Karpas-422 (cell line): ENCODE measurements around the gene NAA20. TPM values are rescaled to one million over a fixed set of nuclear protein-coding genes. Genes with fewer than 3 reads are reported as not detected.

Experiments used
- DNase-seq: peaks from one replicate; pipeline ENCODE4 v3.0.0-alpha.2; 2015
- H2AFZ ChIP-seq: fragments of 200-600 bp; sonication (generic); 2 replicates; pipeline ENCODE4 v1.6.1; 2014; ENCODE audit warnings: antibody characterized with exemption, low read length, mixed read lengths
- H3K27ac ChIP-seq: fragments of 200-600 bp; sonication (generic); 2 replicates; pipeline ENCODE4 v1.5.1; 2014; ENCODE audit warnings: mild to moderate bottlenecking, low read length, moderate library complexity
- H3K27me3 ChIP-seq: fragments of 200-600 bp; sonication (generic); 2 replicates; pipeline ENCODE4 v1.6.1; 2014; ENCODE audit warnings: low read length, mixed read lengths
- H3K36me3 ChIP-seq: fragments of 200-600 bp; sonication (generic); 2 replicates; pipeline ENCODE4 v1.6.1; 2014; ENCODE audit warnings: low read length, mixed read lengths; ENCODE audit not compliant: insufficient read depth
- H3K4me1 ChIP-seq: fragments of 200-600 bp; sonication (generic); 2 replicates; pipeline ENCODE4 v1.6.1; 2014; ENCODE audit warnings: mild to moderate bottlenecking, low read length, mixed read lengths
- H3K4me2 ChIP-seq: fragments of 200-600 bp; sonication (generic); 2 replicates; pipeline ENCODE4 v1.6.1; 2014; ENCODE audit warnings: low read length, low read depth, mild to moderate bottlenecking; ENCODE audit not compliant: poor library complexity, severe bottlenecking
- H3K4me3 ChIP-seq: fragments of 200-600 bp; sonication (generic); 2 replicates; pipeline ENCODE4 v1.5.1; 2014; ENCODE audit warnings: mild to moderate bottlenecking, antibody characterized with exemption, low read length, mixed read lengths
- H3K79me2 ChIP-seq: fragments of 200-600 bp; sonication (generic); 2 replicates; pipeline ENCODE4 v1.6.1; 2014; ENCODE audit warnings: mild to moderate bottlenecking, low read length, mixed read lengths
- H3K9ac ChIP-seq: fragments of 200-600 bp; sonication (generic); 2 replicates; pipeline ENCODE4 v1.6.0; 2014; ENCODE audit warnings: low read length
- H3K9me2 ChIP-seq: fragments of 200-600 bp; sonication (generic), shearing (Covaris generic); replicated peaks from 2 replicates; pipeline ENCODE4 v1.6.0; 2014; ENCODE audit warnings: mild to moderate bottlenecking, low read length, moderate library complexity; ENCODE audit not compliant: insufficient read depth
- H3K9me3 ChIP-seq: fragments of 300-700, 200-600 bp; sonication (generic); 2 replicates; pipeline ENCODE4 v1.6.1; 2014; ENCODE audit warnings: low read length, mixed read lengths
- H4K20me1 ChIP-seq: fragments of 200-600 bp; sonication (generic); 2 replicates; pipeline ENCODE4 v1.6.1; 2014; ENCODE audit warnings: mild to moderate bottlenecking, antibody characterized with exemption, low read length, low read depth; ENCODE audit not compliant: insufficient read depth
- total RNA-seq: library from RNA; depleted of rRNA; stranded (reverse); fragments of >200 nt; shearing (Covaris generic); gene quantifications from 2 replicates; pipeline ENCODE4 v1.2.3, GENCODE V29; 2014; ENCODE audit warnings: low replicate concordance

NAA20 gene
- total RNA-seq, 1 experiment from 2014 or later = 32.8 TPM

DNA sequence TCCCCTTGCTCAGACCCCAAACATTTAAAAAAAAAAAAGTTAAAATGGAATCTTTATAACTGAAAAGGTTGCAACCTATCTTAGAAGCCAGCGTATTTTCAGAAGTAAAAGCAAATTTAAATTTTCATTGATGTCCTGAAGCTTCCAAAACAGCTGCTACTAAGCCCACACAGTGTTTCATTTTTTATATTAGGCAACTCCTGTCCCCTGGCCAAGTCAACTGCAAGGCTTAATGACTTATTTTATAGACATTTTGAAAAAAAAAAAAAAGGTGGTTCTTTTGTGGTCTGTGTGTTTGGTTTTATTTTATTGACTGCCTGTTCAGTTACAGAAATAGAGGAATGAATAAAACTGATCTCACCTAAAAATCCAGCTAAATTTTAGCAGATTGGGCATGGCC is 48.2 kb downstream of the NAA20 start:
- Histone ChIP-seq H3K9me3 (no peaks in the 10 kb centered on the region), H3K79me2 (no peaks in the 10 kb centered on the region), H3K27ac (no peak overlapping the region), H3K4me2 (no peak overlapping the region), H2AFZ (no peak overlapping the region), H4K20me1 (no peaks in the 10 kb centered on the region), H3K9ac (no peak overlapping the region), H3K36me3 (no peaks in the 10 kb centered on the region), H3K9me2 (no peaks in the 10 kb centered on the region), H3K4me3 (no peak overlapping the region), H3K27me3 (no peaks in the 10 kb centered on the region), H3K4me1 (peaks cover 3% of the 10 kb centered on the region)
- DNase-seq = no peak

DNA sequence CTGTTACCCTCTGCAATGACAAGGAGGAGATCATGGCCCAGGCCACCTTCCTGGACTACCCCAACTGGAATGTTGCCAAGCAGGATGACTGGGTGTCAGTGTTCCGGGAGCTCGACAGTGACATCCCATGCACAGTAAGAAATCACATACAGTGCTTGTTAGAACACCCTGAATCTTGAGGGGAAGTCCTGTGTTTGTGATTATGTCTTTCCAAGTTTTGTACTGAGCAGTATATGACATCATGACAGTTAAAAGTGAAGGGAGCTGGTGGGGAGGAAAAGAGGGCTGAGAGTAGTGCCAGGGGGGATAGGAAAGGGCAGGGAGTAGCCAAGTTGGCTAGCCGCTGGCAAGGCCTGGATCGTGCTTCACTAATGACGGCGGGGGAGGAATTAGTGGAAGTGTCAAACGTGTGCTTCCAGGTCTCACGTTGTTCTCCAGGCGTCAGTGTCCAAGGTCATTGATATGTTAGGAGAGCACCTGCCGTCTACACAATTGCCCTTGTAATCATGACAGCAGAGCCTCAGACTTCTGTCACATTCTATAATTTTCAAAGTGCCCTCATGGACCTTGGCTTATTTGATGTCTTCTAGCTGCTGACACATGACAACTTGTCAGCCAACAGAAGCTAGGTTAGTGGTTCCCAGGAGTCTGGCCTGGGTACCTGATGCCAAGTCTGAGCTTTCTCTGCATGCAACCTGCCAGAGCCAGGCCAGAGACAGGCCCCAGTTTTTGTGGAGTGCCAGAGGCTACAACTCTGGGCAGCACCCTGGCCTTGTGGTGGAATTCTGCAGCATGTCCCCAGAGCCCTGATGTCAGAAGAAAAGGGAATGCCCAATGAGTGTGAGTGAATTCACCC is 53.9 kb downstream of the NAA20 start:
- DNase-seq = no peak
- no peak overlapping the region for H3K4me3 ChIP-seq
- H3K79me2 ChIP-seq = no peaks in the 10 kb centered on the region
- H3K27ac ChIP-seq = no peak overlapping the region
- no peak overlapping the region for H2AFZ ChIP-seq
- no peaks in the 10 kb centered on the region for H3K36me3 ChIP-seq
- H3K4me1 ChIP-seq = no peaks in the 10 kb centered on the region
- no peaks in the 10 kb centered on the region for H3K27me3 ChIP-seq
- no peak overlapping the region for H3K4me2 ChIP-seq
- no peaks in the 10 kb centered on the region for H3K9me2 ChIP-seq
- H3K9me3 ChIP-seq = no peaks in the 10 kb centered on the region
- no peaks in the 10 kb centered on the region for H4K20me1 ChIP-seq
- no peak overlapping the region for H3K9ac ChIP-seq

DNA sequence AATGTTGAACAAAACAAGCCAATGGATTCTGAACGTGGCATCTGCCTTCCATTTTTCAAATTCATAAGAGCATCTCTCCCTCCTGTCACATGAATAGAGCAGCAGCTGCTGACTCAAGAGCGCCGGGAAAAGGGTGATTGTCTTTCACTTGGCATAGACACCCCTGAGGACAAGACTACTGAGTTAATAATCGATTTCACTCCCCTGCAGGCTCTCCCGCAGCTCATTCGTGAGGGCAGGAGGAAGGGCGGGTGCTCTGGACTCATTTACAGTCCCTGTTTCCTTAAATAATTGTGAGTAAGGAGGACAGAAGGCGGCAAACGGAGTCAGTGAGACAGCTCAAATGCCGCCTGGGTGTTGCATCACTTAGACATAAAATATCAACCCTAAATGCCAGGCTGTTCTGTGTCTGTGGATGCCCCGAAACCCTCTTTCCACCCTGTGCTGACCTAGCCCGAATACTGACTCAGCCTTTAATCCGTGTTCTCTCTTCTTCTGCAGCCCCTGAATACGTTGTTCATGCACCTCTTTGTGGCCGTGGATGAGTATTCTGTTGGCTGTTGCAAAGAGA is 56.7 kb downstream of the NAA20 start:
- no peaks in the 10 kb centered on the region for H3K79me2 ChIP-seq
- H3K4me3 ChIP-seq = no peak overlapping the region
- no peak overlapping the region for H3K27ac ChIP-seq
- no peak overlapping the region for H3K4me2 ChIP-seq
- H3K9me3 ChIP-seq = no peaks in the 10 kb centered on the region
- no peaks in the 10 kb centered on the region for H3K36me3 ChIP-seq
- no peaks in the 10 kb centered on the region for H4K20me1 ChIP-seq
- H3K9me2 ChIP-seq = no peaks in the 10 kb centered on the region
- no peak for DNase-seq
- H2AFZ ChIP-seq = no peak overlapping the region
- H3K4me1 ChIP-seq = no peaks in the 10 kb centered on the region
- H3K9ac ChIP-seq = no peak overlapping the region
- no peaks in the 10 kb centered on the region for H3K27me3 ChIP-seq

DNA sequence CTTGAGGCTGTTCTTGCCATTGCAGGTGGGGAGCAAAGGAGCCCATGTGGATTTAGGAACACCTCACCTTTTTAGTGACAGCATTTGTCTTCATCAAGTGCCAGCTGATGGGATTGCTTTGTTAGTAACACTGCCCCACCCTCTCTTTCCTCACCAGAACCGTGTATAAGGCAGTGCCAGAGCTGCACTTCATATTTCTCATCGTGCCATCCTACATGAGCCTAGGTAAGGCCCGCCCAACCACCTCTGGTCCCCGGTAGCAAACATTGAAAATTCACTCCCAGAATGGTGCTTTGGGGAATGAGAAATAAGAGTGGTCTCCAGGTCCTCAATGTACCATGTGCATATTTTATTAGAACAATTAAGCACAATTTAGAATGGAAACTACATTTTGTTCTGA is 57.9 kb downstream of the NAA20 start:
- Histone ChIP-seq H3K27me3 (no peaks in the 10 kb centered on the region), H2AFZ (no peak overlapping the region)

DNA sequence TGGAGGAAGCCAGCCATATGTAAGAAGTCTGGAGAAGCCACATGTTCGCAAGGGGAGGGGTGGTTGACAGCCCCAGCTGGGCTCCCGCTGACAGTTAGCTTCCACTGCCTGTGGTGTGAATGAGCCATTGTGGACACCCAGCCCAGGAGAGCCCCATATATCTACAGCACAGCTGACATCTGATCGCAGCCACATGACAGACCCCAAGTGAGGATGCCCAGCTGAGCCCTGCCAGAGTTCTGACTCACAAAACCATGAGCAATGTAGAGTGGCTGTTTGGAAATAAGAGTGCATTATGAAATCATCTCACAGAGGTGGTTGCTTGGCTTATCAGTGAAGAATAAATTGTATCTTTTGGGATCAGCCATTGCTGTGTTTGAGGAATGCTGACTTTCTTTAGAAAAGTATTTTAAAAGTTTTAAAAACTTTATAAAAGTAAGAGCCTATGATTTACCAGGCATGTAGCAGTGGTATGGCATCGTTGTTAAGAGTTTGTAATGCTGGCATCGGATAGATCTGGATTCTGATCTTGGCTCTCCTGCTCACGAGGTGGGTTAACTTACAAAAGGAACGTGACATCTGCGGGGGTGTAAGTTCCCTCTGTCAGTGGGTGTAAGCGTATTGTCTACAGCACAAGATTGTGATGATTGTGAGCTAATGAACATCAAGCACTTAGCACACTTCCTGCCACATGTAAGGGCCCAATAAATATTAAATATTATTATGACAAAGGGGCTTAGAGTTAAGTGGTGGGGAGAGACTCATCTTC is 59.3 kb downstream of the NAA20 start:
- H3K27ac ChIP-seq = no peak overlapping the region
- no peak for DNase-seq
- no peaks in the 10 kb centered on the region for H3K27me3 ChIP-seq
- peaks cover 10% of the 10 kb centered on the region for H3K4me1 ChIP-seq
- no peak overlapping the region for H2AFZ ChIP-seq
- no peak overlapping the region for H3K9ac ChIP-seq
- no peaks in the 10 kb centered on the region for H3K79me2 ChIP-seq
- no peak overlapping the region for H3K4me2 ChIP-seq
- H3K9me3 ChIP-seq = no peaks in the 10 kb centered on the region
- no peaks in the 10 kb centered on the region for H3K9me2 ChIP-seq
- no peak overlapping the region for H3K4me3 ChIP-seq
- H3K36me3 ChIP-seq = no peaks in the 10 kb centered on the region
- H4K20me1 ChIP-seq = no peaks in the 10 kb centered on the region

More for the DNA sequence above, 57.9 kb downstream of the NAA20 start:
- Histone ChIP-seq H3K9me2 (no peaks in the 10 kb centered on the region), H3K9me3 (no peaks in the 10 kb centered on the region), H3K36me3 (no peaks in the 10 kb centered on the region), H3K9ac (no peak overlapping the region), H3K4me3 (no peak overlapping the region), H3K4me2 (no peak overlapping the region), H4K20me1 (no peaks in the 10 kb centered on the region), H3K4me1 (peaks cover 10% of the 10 kb centered on the region), H3K79me2 (no peaks in the 10 kb centered on the region), H3K27ac (no peak overlapping the region)
- no peak for DNase-seq

- Histone ChIP-seq H3K79me2 (no peaks in the 10 kb centered on the region), H3K9ac (no peak overlapping the region), H3K9me2 (no peaks in the 10 kb centered on the region), H3K4me1 (peaks cover 21% of the 10 kb centered on the region), H2AFZ (no peak overlapping the region), H3K9me3 (no peaks in the 10 kb centered on the region), H3K27ac (no peak overlapping the region), H4K20me1 (no peaks in the 10 kb centered on the region), H3K27me3 (no peaks in the 10 kb centered on the region), H3K36me3 (no peaks in the 10 kb centered on the region), H3K4me3 (no peak overlapping the region), H3K4me2 (no peak overlapping the region)
- DNase-seq = no peak
These were observed 60.9 kb downstream of the NAA20 start for GRCh38 chr20:20078041-20078440.

DNA sequence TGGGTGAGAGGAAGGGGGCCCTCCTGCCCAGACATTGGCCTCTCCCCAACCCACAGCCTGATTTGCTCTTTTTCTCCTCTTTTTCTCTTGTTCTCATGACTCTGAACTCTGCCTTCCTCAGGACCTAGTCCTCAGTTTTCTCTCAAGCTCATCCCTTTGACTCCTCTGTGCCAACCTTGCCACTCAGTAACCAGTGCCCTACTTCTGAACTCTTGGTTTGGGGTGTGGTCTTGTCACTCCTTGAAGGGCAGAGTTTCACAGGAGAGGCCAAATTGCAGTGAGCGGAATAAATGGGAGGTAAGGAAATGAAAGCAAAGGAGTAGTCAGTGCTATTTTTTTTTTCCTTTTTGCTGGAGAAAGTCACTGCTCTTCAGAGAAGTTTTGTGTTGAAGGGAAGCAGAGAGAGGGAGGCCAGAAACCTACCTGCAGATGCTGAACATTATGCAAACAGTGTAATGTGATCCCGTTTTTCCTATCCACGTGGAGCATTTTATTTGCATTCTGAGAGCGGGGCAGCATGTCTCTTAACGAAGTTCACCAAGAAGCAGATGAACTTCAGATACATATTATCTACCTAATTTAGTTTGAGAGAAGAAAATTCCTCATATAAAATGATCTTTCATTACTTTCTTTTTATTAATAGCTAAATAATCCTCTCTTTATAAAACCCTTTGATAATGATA is 62.1 kb downstream of the NAA20 start:
- no peak overlapping the region for H3K9ac ChIP-seq
- H3K9me3 ChIP-seq = no peaks in the 10 kb centered on the region
- H3K4me2 ChIP-seq = peak overlapping the region; percentile 29
- no peaks in the 10 kb centered on the region for H3K79me2 ChIP-seq
- peaks cover 23% of the 10 kb centered on the region for H3K4me1 ChIP-seq
- no peaks in the 10 kb centered on the region for H3K36me3 ChIP-seq
- 0 out of 2 replicates have a peak overlapping the region, but pooled peaks have one; percentile 13 for H2AFZ ChIP-seq
- no peaks in the 10 kb centered on the region for H4K20me1 ChIP-seq
- no peaks in the 10 kb centered on the region for H3K9me2 ChIP-seq
- peak; percentile 67 for DNase-seq
- H3K4me3 ChIP-seq = no peak overlapping the region
- H3K27me3 ChIP-seq = no peaks in the 10 kb centered on the region
- no peak overlapping the region for H3K27ac ChIP-seq
